Vagina (tissue), 2 donors: ENCODE results near the gene CLDN7. TPM values are rescaled to one million over a fixed set of nuclear protein-coding genes. Genes with fewer than 3 reads are reported as not detected.

ENCODE experiments used
- DNase-seq, 2 donors: peaks; one replicate each; pipeline ENCODE4 v3.0.0-alpha.2; 2017; ENCODE audit errors: extremely low spot score in 2 of 2
- H3K27ac ChIP-seq: fragments of 200-600 bp; sonication (generic); one replicate; pipeline ENCODE4 v1.5.1; 2019
- H3K27me3 ChIP-seq: fragments of 200-600 bp; sonication (generic); one replicate; pipeline ENCODE4 v1.5.1; 2019
- H3K36me3 ChIP-seq, 2 donors: fragments of 200-600 bp; sonication (generic); one replicate each; pipeline ENCODE4 v1.5.1; 2017 to 2019
- H3K4me1 ChIP-seq: fragments of 200-600 bp; sonication (generic); one replicate; pipeline ENCODE4 v1.5.1; 2019
- H3K4me3 ChIP-seq, 2 donors: fragments of 200-600 bp; sonication (generic); 1 replicate in 1 of 2; 2 replicates in 1 of 2; pipeline ENCODE4 v1.5.1; 2016 to 2019
- H3K9me3 ChIP-seq: fragments of 200-600 bp; sonication (generic); one replicate; pipeline ENCODE4 v1.5.1; 2019
- CTCF ChIP-seq, 3 experiments: fragments of 450-650 bp in 2 of 3; fragments of 200-600 bp in 1 of 3; sonication (generic) in 1 of 3; IDR thresholded peaks; one replicate each; pipeline ENCODE4 v1.5.1; 2017 to 2019; ENCODE audit warnings: antibody characterized with exemption in 3 of 3, mild to moderate bottlenecking in 2 of 3, moderate library complexity in 2 of 3
- POLR2A ChIP-seq, 2 donors: fragments of 450-650 bp; IDR thresholded peaks; one replicate each; pipeline ENCODE4 v1.6.1; 2017; ENCODE audit warnings: antibody characterized with exemption in 2 of 2, mild to moderate bottlenecking in 2 of 2, moderate library complexity in 2 of 2
- POLR2AphosphoS5 ChIP-seq, 2 donors: sonication (generic); formaldehyde crosslinking; IDR thresholded peaks; one replicate each; pipeline ENCODE4 v1.9.0; 2017; ENCODE audit warnings: antibody characterized with exemption in 2 of 2, mild to moderate bottlenecking in 2 of 2, low read depth in 1 of 2; ENCODE audit not compliant: insufficient read depth in 1 of 2
- intact Hi-C: fragments of 100-400 bp; cut with DNase I; formaldehyde crosslinking; loops from one replicate; pipeline ENCODE4 v1.15.1; 2023
- total RNA-seq: library from RNA; depleted of rRNA; stranded (reverse); fragments of >200 nt; gene quantifications from one replicate; pipeline ENCODE4 v1.2.3, GENCODE V29; 2016

The CLDN7 gene
- total RNA-seq, 1 donor from 2014 or later = 75.9 TPM

- intact Hi-C loops = no loop called here
- Histone ChIP-seq H3K27me3 (no peaks in the 10 kb centered on the region), H3K36me3 (peaks cover 0 to 39% of the 10 kb centered on the region in 2 donors), H3K4me1 (peaks cover 44% of the 10 kb centered on the region), H3K4me3 (peak overlapping the region; percentile 22 to 100), H3K27ac (peak overlapping the region; percentile 99), H3K9me3 (no peaks in the 10 kb centered on the region)
- no peak for TF ChIP-seq CTCF (IDR thresholded peaks at IDR 0.05)
- TF ChIP-seq POLR2AphosphoS5 (IDR thresholded peaks at IDR 0.05; ENCODE audit: insufficient read depth in 1 of 2, low read depth in 1 of 2) = no peak
- TF ChIP-seq POLR2A (IDR thresholded peaks at IDR 0.05) = no peak
- no peak for DNase-seq
Observed at GRCh38 chr17:7240375-7240774, 21.9 kb downstream of the CLDN7 start.

- peak in 1 of 2 donors; percentile 100 for DNase-seq
- H3K4me1 ChIP-seq = peaks cover 51% of the 10 kb centered on the region
- TF ChIP-seq POLR2A (IDR thresholded peaks at IDR 0.05) (peak; percentile 8 to 83), POLR2AphosphoS5 (IDR thresholded peaks at IDR 0.05; ENCODE audit: insufficient read depth in 1 of 2, low read depth in 1 of 2) (peak; percentile 90 to 100), CTCF (IDR thresholded peaks at IDR 0.05) (peak in 1 of 3 experiments; percentile 41)
- H3K9me3 ChIP-seq = no peaks in the 10 kb centered on the region
- H3K36me3 ChIP-seq = peaks cover 0 to 31% of the 10 kb centered on the region in 2 donors
- H3K27me3 ChIP-seq = no peaks in the 10 kb centered on the region
- peak within 1 kb of the TSS; percentile 69 to 100 for H3K4me3 ChIP-seq
- peak within 1 kb of the TSS; percentile 99 for H3K27ac ChIP-seq
- intact Hi-C loops = no loop called here
Observed at GRCh38 chr17:7239091-7240027, 22.9 kb downstream of the CLDN7 start, which contains the start of gene PHF23. TSS of gene PHF23 (minus strand) at chr17:7239457. CDS start at chr17:7239279, 178 bp downstream.

- no peaks in the 10 kb centered on the region for H3K9me3 ChIP-seq
- H3K4me3 ChIP-seq = peak overlapping the region; percentile 69 to 100
- TF ChIP-seq POLR2A (IDR thresholded peaks at IDR 0.05) (no peak), CTCF (IDR thresholded peaks at IDR 0.05) (no peak)
- intact Hi-C loops = no loop called here
- peaks cover 0 to 26% of the 10 kb centered on the region in 2 donors for H3K36me3 ChIP-seq
- H3K27me3 ChIP-seq = no peaks in the 10 kb centered on the region
- H3K27ac ChIP-seq = peak overlapping the region; percentile 99
- no peak for DNase-seq
- H3K4me1 ChIP-seq = peaks cover 53% of the 10 kb centered on the region
Observed at GRCh38 chr17:7238420-7239090, 23.7 kb downstream of the CLDN7 start.

GRCh38 chr17:7237761-7238419, 24.4 kb downstream of the CLDN7 start:
- peaks cover 55% of the 10 kb centered on the region for H3K4me1 ChIP-seq
- no peak for DNase-seq
- intact Hi-C loops = no loop called here

More at GRCh38 chr17:7237761-7238419, 24.4 kb downstream of the CLDN7 start:
- peak overlapping the region; percentile 99 for H3K27ac ChIP-seq
- peaks cover 0 to 26% of the 10 kb centered on the region in 2 donors for H3K36me3 ChIP-seq
- H3K27me3 ChIP-seq = no peaks in the 10 kb centered on the region
- H3K9me3 ChIP-seq = no peaks in the 10 kb centered on the region
- H3K4me3 ChIP-seq = peak overlapping the region; percentile 69 to 100
- no peak for TF ChIP-seq CTCF (IDR thresholded peaks at IDR 0.05)
- TF ChIP-seq POLR2A (IDR thresholded peaks at IDR 0.05) = no peak
- peak; percentile 19 to 36 for TF ChIP-seq POLR2AphosphoS5 (IDR thresholded peaks at IDR 0.05; ENCODE audit: insufficient read depth in 1 of 2, low read depth in 1 of 2)
